NT2/D1 (cell line): ENCODE results near the gene PKP3.
"Not testable (repeated sequence)": the region's sequence is repeated elsewhere in the genome, so short reads cannot be mapped to it uniquely, and the experiment has no call there.

Experiments used
- DNase-seq: peaks from one replicate; pipeline ENCODE4 v3.0.0-alpha.2; 2011; ENCODE audit warnings: low read depth, low spot score
- H3K27me3 ChIP-seq: 2 replicates; pipeline ENCODE4 v1.6.0; 2011; ENCODE audit warnings: mild to moderate bottlenecking; ENCODE audit not compliant: insufficient read length, insufficient read depth
- H3K36me3 ChIP-seq: 2 replicates; pipeline ENCODE4 v1.6.1; 2011; ENCODE audit warnings: mild to moderate bottlenecking, low read length, mixed read lengths; ENCODE audit not compliant: insufficient read depth, insufficient read length
- H3K4me1 ChIP-seq: 2 replicates; pipeline ENCODE4 v1.5.1; 2011; ENCODE audit not compliant: insufficient read depth, insufficient read length
- H3K4me3 ChIP-seq: 2 replicates; pipeline ENCODE4 v1.5.1; 2011; ENCODE audit warnings: low read depth; ENCODE audit not compliant: insufficient read length
- H3K9ac ChIP-seq: 2 replicates; pipeline ENCODE4 v1.6.0; 2011; ENCODE audit warnings: low read depth; ENCODE audit not compliant: insufficient read length
- H3K9me3 ChIP-seq: 2 replicates; pipeline ENCODE4 v1.5.1; 2011; ENCODE audit warnings: mild to moderate bottlenecking, low read length; ENCODE audit not compliant: insufficient read depth
- SUZ12 ChIP-seq: IDR thresholded peaks from 2 replicates; pipeline ENCODE4 v1.6.1; 2011; ENCODE audit not compliant: insufficient read length, insufficient read depth; ENCODE audit errors: extremely low read depth
- YY1 ChIP-seq: IDR thresholded peaks from 2 replicates; pipeline ENCODE4 v1.6.1; 2011; ENCODE audit not compliant: insufficient read length, insufficient read depth
- ZNF274 ChIP-seq: IDR thresholded peaks from 2 replicates; pipeline ENCODE4 v1.6.1; 2011; ENCODE audit warnings: mild to moderate bottlenecking, low read depth, low read length

The PKP3 gene

GRCh38 chr11:358129-358800, 35.7 kb upstream of the PKP3 start:
- Histone ChIP-seq H3K36me3 (no peaks in the 10 kb centered on the region), H3K4me1 (peaks cover 12% of the 10 kb centered on the region), H3K4me3 (no peak overlapping the region), H3K9ac (no peak overlapping the region), H3K9me3 (peaks cover 35% of the 10 kb centered on the region), H3K27me3 (peaks cover 5% of the 10 kb centered on the region)
- no peak for DNase-seq
- TF ChIP-seq YY1, result no peak

- no peak for DNase-seq
- Histone ChIP-seq H3K9ac (no peak overlapping the region), H3K36me3 (no peaks in the 10 kb centered on the region), H3K27me3 (peaks cover 5% of the 10 kb centered on the region), H3K4me1 (peaks cover 12% of the 10 kb centered on the region), H3K9me3 (peaks cover 40% of the 10 kb centered on the region), H3K4me3 (no peak overlapping the region)
- TF ChIP-seq ZNF274 (no peak), YY1 (no peak), SUZ12 (no peak)
Measured at GRCh38 chr11:359181-359714, 34.8 kb upstream of the PKP3 start.

GRCh38 chr11:360326-361280, 33.4 kb upstream of the PKP3 start:
- TF ChIP-seq SUZ12 (no peak), YY1 (no peak), ZNF274 (no peak)
- peaks cover 40% of the 10 kb centered on the region for H3K9me3 ChIP-seq
- no peaks in the 10 kb centered on the region for H3K36me3 ChIP-seq
- no peak overlapping the region for H3K4me3 ChIP-seq
- H3K4me1 ChIP-seq, result peaks cover 6% of the 10 kb centered on the region
- no peak for DNase-seq
- H3K9ac ChIP-seq, result no peak overlapping the region
- H3K27me3 ChIP-seq, result peaks cover 5% of the 10 kb centered on the region

GRCh38 chr11:362642-363442, 31.2 kb upstream of the PKP3 start:
- H3K4me3 ChIP-seq, result no peak overlapping the region
- peaks cover 29% of the 10 kb centered on the region for H3K9me3 ChIP-seq
- H3K9ac ChIP-seq, result no peak overlapping the region
- peaks cover 4% of the 10 kb centered on the region for H3K4me1 ChIP-seq
- no peaks in the 10 kb centered on the region for H3K36me3 ChIP-seq
- no peak for DNase-seq
- H3K27me3 ChIP-seq, result peaks cover 12% of the 10 kb centered on the region
- no peak for TF ChIP-seq ZNF274
- no peak for TF ChIP-seq SUZ12
- no peak for TF ChIP-seq YY1

GRCh38 chr11:363443-363805, 30.6 kb upstream of the PKP3 start:
- not testable (repeated sequence) for DNase-seq, H3K4me1 ChIP-seq, H3K9ac ChIP-seq, H3K4me3 ChIP-seq, H3K36me3 ChIP-seq
- peaks cover 12% of the 10 kb centered on the region for H3K27me3 ChIP-seq
- peaks cover 29% of the 10 kb centered on the region for H3K9me3 ChIP-seq

GRCh38 chr11:363948-364761, 29.9 kb upstream of the PKP3 start:
- Histone ChIP-seq H3K36me3 (no peaks in the 10 kb centered on the region), H3K4me1 (peaks cover 13% of the 10 kb centered on the region), H3K9me3 (peaks cover 29% of the 10 kb centered on the region), H3K27me3 (peaks cover 12% of the 10 kb centered on the region), H3K9ac (no peak overlapping the region), H3K4me3 (no peak overlapping the region)
- TF ChIP-seq YY1, result no peak
- no peak for TF ChIP-seq SUZ12
- no peak for TF ChIP-seq ZNF274
- no peak for DNase-seq
